Measurements from ENCODE around the gene ZNF597. TPM values are rescaled to one million over a fixed set of nuclear protein-coding genes. Genes with fewer than 3 reads are reported as not detected.
A peak's percentile ranks its signal among the peaks of the same experiment; 100 is the strongest.

Gene ZNF597
- total RNA-seq, 1 experiment from 2014 or later: 1.5 TPM

DNA sequence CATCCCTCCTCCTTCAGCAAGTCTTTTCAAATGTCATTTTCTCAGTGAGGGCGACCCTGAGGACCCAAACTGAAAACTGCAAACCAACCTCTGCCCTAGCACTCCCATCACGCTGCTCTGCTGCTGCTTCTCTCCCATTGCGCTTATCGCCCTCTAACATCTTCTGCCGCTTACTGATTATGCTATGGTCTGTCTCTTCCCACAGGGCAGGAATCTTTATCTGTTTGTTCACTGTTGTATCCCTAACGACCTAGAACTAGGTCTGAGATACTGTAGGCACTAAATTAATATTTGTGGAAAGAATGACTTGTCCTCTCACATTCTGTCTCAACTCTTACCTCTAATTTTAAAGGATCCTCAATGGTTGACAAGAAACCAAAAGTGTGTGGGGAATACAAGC, 55.0 kb downstream of the ZNF597 start:
- in situ Hi-C loops (cut with HindIII; ENCODE audit: low pct_unique_long_range_greater_than_20kb, low sequenced_read_pairs): no loop called here
- DNase-seq (ENCODE audit: low read depth): no peak

DNA sequence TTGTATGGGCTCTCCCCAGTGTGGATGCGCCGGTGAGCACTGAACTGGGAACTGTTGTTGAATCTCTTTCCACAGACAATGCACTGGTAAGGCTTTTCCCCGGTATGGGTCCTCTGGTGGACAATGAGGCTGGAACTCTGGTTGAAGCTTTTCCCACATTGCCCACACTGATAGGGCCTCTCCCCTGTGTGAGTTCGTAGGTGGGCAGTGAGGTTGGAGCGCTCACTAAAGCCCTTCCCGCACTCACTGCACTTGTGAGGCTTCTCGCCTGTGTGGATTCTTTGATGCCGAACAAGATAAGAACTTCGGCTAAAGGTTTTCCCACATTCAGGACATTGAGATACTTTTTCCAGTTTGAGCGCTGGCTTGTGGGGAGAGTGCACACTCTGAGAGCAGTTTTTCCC, 60.3 kb downstream of the ZNF597 start:
- DNase-seq (ENCODE audit: low read depth): peak; percentile 33
- in situ Hi-C loops (cut with HindIII; ENCODE audit: low pct_unique_long_range_greater_than_20kb, low sequenced_read_pairs): no loop called here

Other genes with a start within 250 kb of the ZNF597 start
- 12.1 and 12.8 TPM in 2 replicates for gene ZNF200, start 208.3 kb downstream of the ZNF597 start, total RNA-seq (2014; rRNA removed; shearing (Covaris generic); ENCODE audit: low replicate concordance)
- gene MEFV, start 186.9 kb downstream of the ZNF597 start, total RNA-seq (2014; rRNA removed; shearing (Covaris generic); ENCODE audit: low replicate concordance): not detected in 2 replicates
- gene ZNF263, start 160.0 kb downstream of the ZNF597 start, total RNA-seq (2014; rRNA removed; shearing (Covaris generic); ENCODE audit: low replicate concordance): 58.5 and 90.0 TPM in 2 replicates
- gene TIGD7, start 138.1 kb downstream of the ZNF597 start, total RNA-seq (2014; rRNA removed; shearing (Covaris generic); ENCODE audit: low replicate concordance): 4.4 and 5.7 TPM in 2 replicates
- gene ZNF75A, start 138.0 kb downstream of the ZNF597 start, total RNA-seq (2014; rRNA removed; shearing (Covaris generic); ENCODE audit: low replicate concordance): 7.9 and 21.0 TPM in 2 replicates
- not detected in 2 replicates for gene OR2C1, start 87.6 kb downstream of the ZNF597 start, total RNA-seq (2014; rRNA removed; shearing (Covaris generic); ENCODE audit: low replicate concordance)
- gene ZSCAN32, start 42.5 kb downstream of the ZNF597 start, total RNA-seq (2014; rRNA removed; shearing (Covaris generic); ENCODE audit: low replicate concordance): 19.6 and 23.3 TPM in 2 replicates
- 16.4 and 27.0 TPM in 2 replicates for gene ZNF174, start 42.3 kb downstream of the ZNF597 start, total RNA-seq (2014; rRNA removed; shearing (Covaris generic); ENCODE audit: low replicate concordance)
- 15.5 and 32.5 TPM in 2 replicates for gene NAA60, start 176 bp upstream of the ZNF597 start, total RNA-seq (2014; rRNA removed; shearing (Covaris generic); ENCODE audit: low replicate concordance)
- gene C16orf90, start 52.0 kb upstream of the ZNF597 start, total RNA-seq (2014; rRNA removed; shearing (Covaris generic); ENCODE audit: low replicate concordance): not detected in 2 replicates
- gene CLUAP1, start 57.5 kb upstream of the ZNF597 start, total RNA-seq (2014; rRNA removed; shearing (Covaris generic); ENCODE audit: low replicate concordance): 27.2 and 27.6 TPM in 2 replicates
- gene NLRC3, start 133.9 kb upstream of the ZNF597 start, total RNA-seq (2014; rRNA removed; shearing (Covaris generic); ENCODE audit: low replicate concordance): not detected in 2 replicates
- 3.2 and 4.8 TPM in 2 replicates for gene SLX4, start 168.1 kb upstream of the ZNF597 start, total RNA-seq (2014; rRNA removed; shearing (Covaris generic); ENCODE audit: low replicate concordance)
- gene DNASE1, start 211.2 kb upstream of the ZNF597 start, total RNA-seq (2014; rRNA removed; shearing (Covaris generic); ENCODE audit: low replicate concordance): 6.5 and 45.3 TPM in 2 replicates

All from Caki2 (cell line).